GM19351 (cell line): ENCODE results near the gene NAA35.
"Not testable (repeated sequence)": the region's sequence is repeated elsewhere in the genome, so short reads cannot be mapped to it uniquely, and the experiment has no call there.

ENCODE experiments used
- ATAC-seq: cut with Tn5 transposase; IDR thresholded peaks from one replicate; pipeline ENCODE4 v1.9.1; 2021; ENCODE audit warnings: mild to moderate bottlenecking, moderate library complexity; ENCODE audit not compliant: unreplicated experiment

The NAA35 gene

GRCh38 chr9:85943757-85944430, 2.9 kb downstream of the NAA35 start:
- no peak for ATAC-seq

- ATAC-seq: no peak
Observed at GRCh38 chr9:85944672-85945071, 3.7 kb downstream of the NAA35 start.

- no peak for ATAC-seq
Observed at GRCh38 chr9:85949586-85950335, 8.8 kb downstream of the NAA35 start.

- ATAC-seq: no peak
Observed at GRCh38 chr9:85959955-85960354, 19.0 kb downstream of the NAA35 start.

- ATAC-seq: no peak
Observed at GRCh38 chr9:85960688-85961093, 19.7 kb downstream of the NAA35 start.

GRCh38 chr9:85964526-85964925, 23.6 kb downstream of the NAA35 start:
- ATAC-seq: no peak

- ATAC-seq: no peak
Observed at GRCh38 chr9:85964949-85965348, 24.0 kb downstream of the NAA35 start.

- ATAC-seq: no peak
Observed at GRCh38 chr9:85969727-85970126, 28.8 kb downstream of the NAA35 start.

- ATAC-seq: no peak
Observed at GRCh38 chr9:85971731-85972130, 30.8 kb downstream of the NAA35 start.

- ATAC-seq: no peak
Observed at GRCh38 chr9:85973238-85973637, 32.3 kb downstream of the NAA35 start.

GRCh38 chr9:85974055-85974547, 33.2 kb downstream of the NAA35 start:
- ATAC-seq: not testable (repeated sequence)

GRCh38 chr9:85978496-85978895, 37.5 kb downstream of the NAA35 start:
- no peak for ATAC-seq

GRCh38 chr9:85981369-85981768, 40.4 kb downstream of the NAA35 start:
- ATAC-seq: no peak

- ATAC-seq: no peak
Observed at GRCh38 chr9:85984457-85984856, 43.5 kb downstream of the NAA35 start.

- ATAC-seq: no peak
Observed at GRCh38 chr9:85987236-85987635, 46.3 kb downstream of the NAA35 start.

GRCh38 chr9:85994191-85994590, 53.2 kb downstream of the NAA35 start:
- no peak for ATAC-seq

- no peak for ATAC-seq
Observed at GRCh38 chr9:85995097-85995496, 54.2 kb downstream of the NAA35 start.

GRCh38 chr9:85995599-85995998, 54.7 kb downstream of the NAA35 start:
- no peak for ATAC-seq

- no peak for ATAC-seq
Observed at GRCh38 chr9:86005253-86005775, 64.4 kb downstream of the NAA35 start.

GRCh38 chr9:86009133-86009532, 68.2 kb downstream of the NAA35 start:
- ATAC-seq: no peak

GRCh38 chr9:86020731-86021130, 79.8 kb downstream of the NAA35 start:
- no peak for ATAC-seq

- ATAC-seq: no peak
Observed at GRCh38 chr9:86021166-86021565, 80.2 kb downstream of the NAA35 start.
